Adrenal gland (tissue), 5 donors: ENCODE results near the gene SLC6A20.

ENCODE experiments used
- CTCF ChIP-seq, 6 experiments: fragments of 450-650 bp in 4 of 6; fragments of 200-600 bp in 2 of 6; sonication (generic) in 1 of 6; IDR thresholded peaks; 1 replicate in 5 of 6; 2 replicates in 1 of 6; pipeline versions ENCODE4 v1.5.1 to v1.8.0; 2016 to 2021; ENCODE audit warnings: antibody characterized with exemption in 6 of 6, mild to moderate bottlenecking in 2 of 6, moderate library complexity in 1 of 6
- POLR2A ChIP-seq, 2 donors: fragments of 450-650 bp; IDR thresholded peaks; one replicate each; pipeline ENCODE4 v1.6.1; 2017; ENCODE audit warnings: antibody characterized with exemption in 2 of 2, mild to moderate bottlenecking in 2 of 2, moderate library complexity in 1 of 2
- donor health status: DM: no; HTN: no; CAD: no.

DNA sequence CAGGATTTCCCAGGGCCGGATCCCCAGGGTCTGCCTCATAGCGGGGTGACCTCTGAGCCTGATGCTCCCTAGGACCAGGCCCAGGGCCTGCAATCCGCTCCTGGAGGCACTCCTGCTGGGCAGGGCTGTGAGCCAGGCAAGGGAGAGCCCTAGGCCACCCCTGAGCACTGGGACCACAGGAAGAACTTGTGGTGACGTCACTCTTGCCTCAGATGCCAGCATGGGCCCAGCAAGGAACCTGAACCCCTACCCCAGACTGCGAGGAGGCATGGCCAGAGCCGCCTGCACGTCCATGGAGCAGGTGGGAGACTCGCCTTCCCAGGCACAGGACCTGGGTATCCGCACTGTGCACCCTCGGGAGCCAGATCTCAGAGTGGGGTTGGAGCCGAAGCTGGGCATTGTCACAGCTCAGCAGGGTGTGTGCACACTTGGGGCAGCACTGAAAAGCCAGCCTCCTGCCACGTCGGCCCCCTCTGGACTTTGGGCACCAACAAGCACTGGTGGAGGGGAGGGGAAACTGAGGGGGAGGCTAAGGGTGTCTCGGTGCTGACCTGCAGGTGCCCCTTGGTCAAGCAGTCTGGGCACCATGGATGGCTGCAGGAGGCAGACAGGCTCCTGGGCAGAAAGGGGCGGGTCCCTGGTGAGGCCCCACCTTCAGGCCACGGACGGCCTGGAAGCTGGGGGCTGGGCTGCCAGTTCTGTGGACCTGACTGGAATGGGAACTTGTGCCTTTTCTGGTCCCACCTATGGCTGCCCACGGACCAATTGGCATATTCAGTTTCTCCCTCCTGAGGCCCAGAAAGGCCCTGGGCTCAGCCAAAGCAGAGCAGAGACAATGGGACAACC, 49.3 kb downstream of the SLC6A20 start:
- TF ChIP-seq CTCF (IDR thresholded peaks at IDR 0.05) = no peak
- no peak for TF ChIP-seq POLR2A (IDR thresholded peaks at IDR 0.05)
